GM13976 (cell line): ENCODE measurements around the gene GNRHR.

ENCODE experiments used
- DNase-seq: peaks from one replicate; pipeline ENCODE4 v3.0.0; 2012; ENCODE audit warnings: low spot score
- CTCF ChIP-seq: IDR thresholded peaks from 2 replicates; pipeline ENCODE4 v1.5.1; 2012; ENCODE audit warnings: borderline replicate concordance, mild to moderate bottlenecking; ENCODE audit not compliant: insufficient read depth; ENCODE audit errors: extremely low read depth, missing control alignments, control extremely low read depth
- in situ Hi-C: fragments of 300-500 bp; cut with MboI; formaldehyde crosslinking; loops from one replicate; pipeline ENCODE4 v1.12.0; 2022; ENCODE audit warnings: low sequenced_read_pairs, mixed read lengths, inconsistent platforms; ENCODE audit not compliant: unreplicated experiment

GNRHR gene

GRCh38 chr4:67723341-67723740 is 30.8 kb downstream of the GNRHR start:
- in situ Hi-C loops: no loop called here
- no peak for TF ChIP-seq CTCF
- no peak for DNase-seq

- in situ Hi-C loops: no loop called here
- TF ChIP-seq CTCF: no peak
- DNase-seq: no peak
These were observed 32.2 kb downstream of the GNRHR start for GRCh38 chr4:67721770-67722597.

- TF ChIP-seq CTCF: no peak
- in situ Hi-C loops: no loop called here
- no peak for DNase-seq
These were observed 32.8 kb downstream of the GNRHR start for GRCh38 chr4:67721315-67721769.

DNA sequence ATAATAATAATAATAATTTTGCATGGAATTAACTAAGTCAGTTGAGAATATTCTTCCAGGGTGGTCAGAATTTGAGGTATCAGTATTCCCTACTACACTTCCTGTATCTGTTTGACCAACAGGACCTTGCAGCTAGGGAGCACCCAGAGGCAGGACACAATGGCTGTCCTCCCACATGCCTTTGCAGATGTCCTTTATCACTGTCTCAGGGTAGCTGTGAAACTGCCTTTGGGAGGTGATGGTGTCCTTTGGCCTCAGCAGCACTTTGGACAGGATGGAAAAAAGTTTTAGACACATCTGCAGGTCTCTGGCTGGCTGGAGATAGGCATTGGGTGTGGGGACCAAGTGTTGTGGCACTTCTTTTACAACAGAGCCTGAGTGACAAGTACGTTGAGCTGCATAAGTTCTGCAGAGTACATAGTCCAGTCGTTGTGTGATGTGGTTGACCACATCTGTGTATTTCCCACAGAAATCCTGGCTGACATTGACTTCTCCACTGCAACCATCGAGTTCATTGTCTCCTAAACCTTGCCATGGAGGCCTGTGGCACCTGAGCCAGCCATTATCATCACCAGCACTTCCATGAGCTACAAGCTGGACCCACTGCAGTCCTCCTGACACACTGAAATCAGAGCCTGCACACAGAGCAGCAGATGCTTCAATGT is 34.1 kb downstream of the GNRHR start:
- in situ Hi-C loops: no loop called here

GRCh38 chr4:67718848-67719247 is 35.3 kb downstream of the GNRHR start:
- in situ Hi-C loops: no loop called here
- no peak for DNase-seq
- no peak for TF ChIP-seq CTCF

More for the DNA sequence above, 34.1 kb downstream of the GNRHR start:
- no peak for TF ChIP-seq CTCF
- no peak for DNase-seq

- TF ChIP-seq CTCF: no peak
- no peak for DNase-seq
- in situ Hi-C loops: no loop called here
These were observed 36.6 kb downstream of the GNRHR start for GRCh38 chr4:67717586-67717985.
